ENCODE measurements around the gene TAOK3.
A peak's percentile ranks its signal among the peaks of the same experiment; 100 is the strongest.

The TAOK3 gene

GRCh38 chr12:118372541-118373495 is at the start of gene TAOK3:
Gene TAOK3 (minus strand): TSS chr12:118372907. CDS start chr12:118255567, 117,340 bp downstream.
- H3K27me3 ChIP-seq (ENCODE audit: control insufficient read depth, low read length) = peaks cover 16% of the 10 kb centered on the region
- peaks cover 39% of the 10 kb centered on the region for H3K4me1 ChIP-seq (ENCODE audit: control insufficient read depth, low read length)
- TF ChIP-seq CTCF (IDR thresholded peaks at IDR 0.05; ENCODE audit: low read depth, low read length, poor library complexity, severe bottlenecking) (no peak), EZH2phosphoT487 (IDR thresholded peaks at IDR 0.05; ENCODE audit: borderline replicate concordance, low read length) (no peak)
- peaks cover 7% of the 10 kb centered on the region; the same call in 1 of the 2 replicates for H3F3A ChIP-seq (ENCODE audit: control insufficient read depth, insufficient read depth)
- no peaks in the 10 kb centered on the region for H3K36me3 ChIP-seq (ENCODE audit: control insufficient read depth, low read length)
- peak within 1 kb of the TSS; percentile 94 for H3K4me3 ChIP-seq (ENCODE audit: low read length)
- peak within 1 kb of the TSS; percentile 90 for H3K4me2 ChIP-seq (ENCODE audit: low read length)
- no peaks in the 10 kb centered on the region for H3K9me2 ChIP-seq (replicated peaks; ENCODE audit: control insufficient read depth, low read length)
- H4K20me1 ChIP-seq (ENCODE audit: control insufficient read depth, insufficient read depth, low read depth, low read length) = 0 out of 2 replicates have a peak, but pooled peaks cover 4% of the 10 kb centered on the region
- H3K9me3 ChIP-seq (ENCODE audit: control insufficient read depth, insufficient read depth, low read length) = no peaks in the 10 kb centered on the region
- H3K79me2 ChIP-seq (ENCODE audit: control insufficient read depth, low read length) = peaks cover 38% of the 10 kb centered on the region
- no peak within 1 kb of the TSS for H3K27ac ChIP-seq (ENCODE audit: low read depth, low read length)

- Histone ChIP-seq H3K36me3 (ENCODE audit: control insufficient read depth, low read length) (peaks cover 3% of the 10 kb centered on the region), H3K4me3 (ENCODE audit: low read length) (no peak overlapping the region), H3K4me2 (ENCODE audit: low read length) (no peak overlapping the region), H3K9me3 (ENCODE audit: control insufficient read depth, insufficient read depth, low read length) (no peaks in the 10 kb centered on the region), H3F3A (ENCODE audit: control insufficient read depth, insufficient read depth) (no peaks in the 10 kb centered on the region), H4K20me1 (ENCODE audit: control insufficient read depth, insufficient read depth, low read depth, low read length) (no peaks in the 10 kb centered on the region), H3K27ac (ENCODE audit: low read depth, low read length) (no peak overlapping the region), H3K4me1 (ENCODE audit: control insufficient read depth, low read length) (peaks cover 20% of the 10 kb centered on the region), H3K9me2 (replicated peaks; ENCODE audit: control insufficient read depth, low read length) (no peaks in the 10 kb centered on the region), H3K79me2 (ENCODE audit: control insufficient read depth, low read length) (no peaks in the 10 kb centered on the region), H3K27me3 (ENCODE audit: control insufficient read depth, low read length) (no peaks in the 10 kb centered on the region)
- TF ChIP-seq CTCF (IDR thresholded peaks at IDR 0.05; ENCODE audit: low read depth, low read length, poor library complexity, severe bottlenecking) (no peak), EZH2phosphoT487 (IDR thresholded peaks at IDR 0.05; ENCODE audit: borderline replicate concordance, low read length) (no peak)
Measured at GRCh38 chr12:118420673-118421072, 48.0 kb upstream of the TAOK3 start.

GRCh38 chr12:118418385-118419057 is 45.8 kb upstream of the TAOK3 start:
- no peak overlapping the region for H3K27ac ChIP-seq (ENCODE audit: low read depth, low read length)
- H3K79me2 ChIP-seq (ENCODE audit: control insufficient read depth, low read length) = no peaks in the 10 kb centered on the region
- H3K4me1 ChIP-seq (ENCODE audit: control insufficient read depth, low read length) = peaks cover 8% of the 10 kb centered on the region
- TF ChIP-seq CTCF (IDR thresholded peaks at IDR 0.05; ENCODE audit: low read depth, low read length, poor library complexity, severe bottlenecking) = no peak
- no peak for TF ChIP-seq EZH2phosphoT487 (IDR thresholded peaks at IDR 0.05; ENCODE audit: borderline replicate concordance, low read length)
- H3F3A ChIP-seq (ENCODE audit: control insufficient read depth, insufficient read depth) = no peaks in the 10 kb centered on the region
- peaks cover 18% of the 10 kb centered on the region for H3K36me3 ChIP-seq (ENCODE audit: control insufficient read depth, low read length)
- no peaks in the 10 kb centered on the region for H3K9me3 ChIP-seq (ENCODE audit: control insufficient read depth, insufficient read depth, low read length)
- H3K27me3 ChIP-seq (ENCODE audit: control insufficient read depth, low read length) = no peaks in the 10 kb centered on the region
- no peaks in the 10 kb centered on the region for H3K9me2 ChIP-seq (replicated peaks; ENCODE audit: control insufficient read depth, low read length)
- H3K4me2 ChIP-seq (ENCODE audit: low read length) = no peak overlapping the region
- H3K4me3 ChIP-seq (ENCODE audit: low read length) = no peak overlapping the region
- H4K20me1 ChIP-seq (ENCODE audit: control insufficient read depth, insufficient read depth, low read depth, low read length) = no peaks in the 10 kb centered on the region

All from DOHH2 (cell line).